Erythroblast (primary cell): Measurements from ENCODE around the gene BMPR1B.

Experiments used
- GATA1 ChIP-seq: IDR thresholded peaks from 2 replicates; pipeline ENCODE4 v1.6.1; 2011; ENCODE audit warnings: low read depth, mild to moderate bottlenecking, control low read depth, low read length, moderate library complexity
- POLR2A ChIP-seq: IDR thresholded peaks from 2 replicates; pipeline ENCODE4 v1.6.1; 2011; ENCODE audit warnings: mild to moderate bottlenecking, low read length

GRCh38 chr4:95204873-95205272 is 447.1 kb downstream of the BMPR1B start:
- no peak for TF ChIP-seq POLR2A
- TF ChIP-seq GATA1 = no peak
